Endothelial cell of umbilical vein (primary cell): Measurements from ENCODE around the gene RAD50. TPM values are rescaled to one million over a fixed set of nuclear protein-coding genes. Genes with fewer than 3 reads are reported as not detected.

Source experiments
- BruUV-seq: library from RNA; stranded (reverse); fragments of 400-500 nt; replicated peaks from 2 replicates; lab custom pipeline; 2021; lab: Mats Ljungman, UMichigan
- CTCF ChIA-PET: fragments of 300-600, 350-600 bp; sonication (Branson Sonifier 250); formaldehyde crosslinking; loops from one replicate; lab custom pipeline; 2021; ENCODE audit warnings: antibody characterized with exemption, inconsistent platforms; lab: Charles Lee
- POLR2A ChIA-PET: fragments of 300-600, 350-600 bp; sonication (Branson Sonifier 250); formaldehyde crosslinking; loops from one replicate; lab custom pipeline; 2021; ENCODE audit warnings: antibody characterized with exemption, inconsistent platforms; lab: Charles Lee
- DNase-seq: peaks from one replicate; pipeline ENCODE4 v3.0.0-alpha.2; 2011; ENCODE audit warnings: low read depth, low spot score
- FAIRE-seq: peaks from 2 replicates; lab custom pipeline; 2011; peaks lifted over from hg19 to GRCh38; lab: Jason Lieb, UNC
- H2AFZ ChIP-seq: 2 replicates; pipeline ENCODE4 v1.6.0; 2012; ENCODE audit warnings: low read depth, low read length, control low read depth, inconsistent platforms
- H3K27ac ChIP-seq: 2 replicates; pipeline ENCODE4 v1.5.1; 2011; ENCODE audit warnings: low read depth, mild to moderate bottlenecking, control low read depth, low read length, moderate library complexity; ENCODE audit not compliant: insufficient read depth
- H3K27me3 ChIP-seq, 2 experiments: 2 replicates each; pipeline versions ENCODE4 v1.6.0 to v1.6.1; 2011; ENCODE audit warnings: low read length in 2 of 2, mixed read lengths in 1 of 2; ENCODE audit not compliant: control insufficient read depth in 2 of 2, insufficient read depth in 2 of 2
- H3K36me3 ChIP-seq, 2 experiments: 2 replicates in 1 of 2; 3 replicates in 1 of 2; pipeline ENCODE4 v1.5.1; 2011; ENCODE audit warnings: low read length in 2 of 2, mild to moderate bottlenecking in 1 of 2, moderate library complexity in 1 of 2; ENCODE audit not compliant: control insufficient read depth in 2 of 2, insufficient read depth in 2 of 2; ENCODE audit errors: extremely low read depth in 1 of 2
- H3K4me1 ChIP-seq: 3 replicates; pipeline ENCODE4 v1.5.1; 2011; ENCODE audit warnings: mild to moderate bottlenecking, low read length; ENCODE audit not compliant: control insufficient read depth, insufficient read depth; ENCODE audit errors: extremely low read depth
- H3K4me2 ChIP-seq: 2 replicates; pipeline ENCODE4 v1.6.1; 2011; ENCODE audit warnings: low read length, control low read depth, mixed read lengths; ENCODE audit not compliant: insufficient read depth
- H3K4me3 ChIP-seq, 3 experiments: fragments of 200-600 bp in 1 of 3; sonication (generic), shearing (Covaris generic) in 1 of 3; replicated peaks in 1 of 3; 2 replicates each; pipeline ENCODE4 v1.5.1; 2011 to 2016; ENCODE audit warnings: control low read depth in 3 of 3, low read length in 3 of 3, mild to moderate bottlenecking in 2 of 3, inconsistent platforms in 1 of 3, low read depth in 1 of 3, moderate library complexity in 1 of 3; ENCODE audit not compliant: insufficient read depth in 1 of 3
- H3K79me2 ChIP-seq: 2 replicates; pipeline ENCODE4 v1.6.0; 2012; ENCODE audit warnings: low read length, inconsistent platforms; ENCODE audit not compliant: control insufficient read depth, insufficient read depth
- H3K9ac ChIP-seq: replicated peaks from 2 replicates; pipeline ENCODE3; 2011; ENCODE audit warnings: low read length, control low read depth; ENCODE audit not compliant: insufficient read depth; ENCODE audit errors: extremely low read depth
- H3K9me1 ChIP-seq: replicated peaks from 3 replicates; pipeline ENCODE4 v1.6.0; 2011; ENCODE audit warnings: mild to moderate bottlenecking, low read length; ENCODE audit not compliant: control insufficient read depth, insufficient read depth; ENCODE audit errors: extremely low read depth
- H3K9me3 ChIP-seq: replicated peaks from 2 replicates; pipeline ENCODE4 v1.5.1; 2012; ENCODE audit warnings: low read length, inconsistent platforms; ENCODE audit not compliant: control insufficient read depth, insufficient read depth
- H4K20me1 ChIP-seq: replicated peaks from 2 replicates; pipeline ENCODE3; 2011; ENCODE audit warnings: mild to moderate bottlenecking, low read length; ENCODE audit not compliant: control insufficient read depth, insufficient read depth; ENCODE audit errors: extremely low read depth
- FOS ChIP-seq: IDR thresholded peaks from 2 replicates; pipeline ENCODE4 v1.6.1; 2011; ENCODE audit warnings: mild to moderate bottlenecking, low read length, moderate library complexity, borderline replicate concordance; ENCODE audit not compliant: insufficient read depth
- GATA2 ChIP-seq: IDR thresholded peaks from 2 replicates; pipeline ENCODE4 v1.7.0; 2011; ENCODE audit warnings: low read depth, mild to moderate bottlenecking, moderate library complexity, mixed read lengths, low read length; ENCODE audit not compliant: insufficient read length, insufficient read depth
- JUN ChIP-seq: IDR thresholded peaks from 2 replicates; pipeline ENCODE4 v1.6.1; 2011; ENCODE audit warnings: borderline replicate concordance, low read depth; ENCODE audit not compliant: insufficient read length, insufficient read depth
- MAX ChIP-seq: IDR thresholded peaks from 2 replicates; pipeline ENCODE4 v1.6.1; 2011; ENCODE audit not compliant: insufficient read depth, insufficient read length
- POLR2A ChIP-seq: IDR thresholded peaks from 2 replicates; pipeline ENCODE4 v1.6.1; 2012; ENCODE audit warnings: low read depth, mild to moderate bottlenecking, control low read depth, low read length
- POLR2AphosphoS5 ChIP-seq: IDR thresholded peaks from 2 replicates; pipeline ENCODE4 v1.6.1; 2012; ENCODE audit warnings: low read depth, mild to moderate bottlenecking, control low read depth, low read length, moderate library complexity; ENCODE audit not compliant: insufficient read depth
- dilution Hi-C: fragments of 300-500 bp; cut with MboI; formaldehyde crosslinking; loops from one replicate; pipeline ENCODE4 v1.15.0; 2019; ENCODE audit warnings: low sequenced_read_pairs; ENCODE audit not compliant: extremely low pct_ligation_motif_present
- intact Hi-C: fragments of 100-400 bp; cut with micrococcal nuclease; formaldehyde crosslinking; loops from one replicate; pipeline ENCODE4 v1.10.0; 2022
- polyA plus RNA-seq, 4 experiments: library from polyadenylated mRNA; depleted of rRNA in 3 of 4; stranded (reverse) in 3 of 4; unstranded in 1 of 4; fragments of >200 nt; gene quantifications; 2 replicates each; pipeline versions ENCODE4 v1.2.1 to v1.2.3, GENCODE V29; 2011 to 2012; ENCODE audit warnings: missing spikeins in 1 of 4
- total RNA-seq: library from RNA; stranded (reverse); gene quantifications from 2 replicates; pipeline ENCODE4 v1.2.3, GENCODE V29; 2021

Gene RAD50
- total and polyA plus RNA-seq, 2 donors (not counting 3 experiments of a cell fraction or from before 2014, with no cell fraction given): 6.1 to 20.4 TPM

GRCh38 chr5:132674671-132675506 lies 118.1 kb downstream of the RAD50 start:
- ChIA-PET POLR2A (interaction anchor here (0.7 kb wide), 1 partner anchor 29 kb away, joined by 3 read pairs; no protein-coding TSS in a partner anchor), CTCF (interaction anchor here (0.8 to 1.3 kb wide), 4 partner anchors 40 to 148 kb away, joined by 3 to 6 read pairs (median 4); no protein-coding TSS in a partner anchor)
- H3K4me3 ChIP-seq: no peak overlapping the region
- BruUV-seq: no TSS peak
- dilution Hi-C loops: no loop called here
- DNase-seq (peak; percentile 76), FAIRE-seq (peak; percentile 68)
- no peaks in the 10 kb centered on the region for H3K9me1 ChIP-seq
- no peaks in the 10 kb centered on the region for H4K20me1 ChIP-seq
- no peaks in the 10 kb centered on the region for H3K36me3 ChIP-seq
- H3K79me2 ChIP-seq: no peaks in the 10 kb centered on the region
- no peak overlapping the region for H3K4me2 ChIP-seq
- H2AFZ ChIP-seq: no peak overlapping the region
- no peaks in the 10 kb centered on the region for H3K9me3 ChIP-seq
- intact Hi-C loops: no loop called here
- TF ChIP-seq GATA2 (no peak), POLR2AphosphoS5 (no peak), FOS (peak; percentile 25), JUN (peak; percentile 8), MAX (no peak), POLR2A (no peak)
- H3K27me3 ChIP-seq: no peaks in the 10 kb centered on the region
- no peak overlapping the region for H3K9ac ChIP-seq
- peak overlapping the region; percentile 29 for H3K27ac ChIP-seq
- peaks cover 13% of the 10 kb centered on the region for H3K4me1 ChIP-seq
